Body of pancreas (tissue), 4 donors: ENCODE data around the gene RNF146. TPM values are rescaled to one million over a fixed set of nuclear protein-coding genes. Genes with fewer than 3 reads are reported as not detected.
"Not testable (repeated sequence)": the region's sequence is repeated elsewhere in the genome, so short reads cannot be mapped to it uniquely, and the experiment has no call there.

Source experiments
- ATAC-seq: fragments of 150-250 bp; one replicate; pipeline ENCODE4 v1.9.1; 2016
- DNase-seq, 4 donors: peaks; one replicate each; pipeline ENCODE4 v3.0.0-alpha.2; 2019
- H3K27ac ChIP-seq, 4 donors: fragments of 200-600 bp; sonication (generic); 1 replicate in 3 of 4; 2 replicates in 1 of 4; pipeline versions ENCODE4 v1.5.1 to v1.6.1; 2016 to 2019; ENCODE audit warnings: mild to moderate bottlenecking in 1 of 4, mixed read lengths in 1 of 4, moderate library complexity in 1 of 4
- H3K27me3 ChIP-seq, 2 donors: fragments of 200-600 bp; sonication (generic); one replicate each; pipeline ENCODE4 v1.6.0; 2016; ENCODE audit warnings: mild to moderate bottlenecking in 1 of 2
- H3K36me3 ChIP-seq, 2 donors: fragments of 200-600 bp; sonication (generic); replicated peaks in 1 of 2; 2 replicates each; pipeline ENCODE4 v1.5.1; 2016; ENCODE audit warnings: low read depth in 2 of 2; ENCODE audit not compliant: insufficient read depth in 1 of 2
- H3K4me1 ChIP-seq: fragments of 200-600 bp; sonication (generic); one replicate; pipeline ENCODE4 v1.6.0; 2016
- H3K4me3 ChIP-seq, 2 donors: fragments of 200-600 bp; sonication (generic); 1 replicate in 1 of 2; 2 replicates in 1 of 2; pipeline ENCODE4 v1.5.1; 2016 to 2019
- H3K9me3 ChIP-seq, 3 donors: fragments of 200-600 bp; sonication (generic); 1 replicate in 2 of 3; 2 replicates in 1 of 3; pipeline ENCODE4 v1.5.1; 2016
- POLR2A ChIP-seq, 3 donors: fragments of 450-650 bp; IDR thresholded peaks; one replicate each; pipeline ENCODE4 v1.6.1; 2016; ENCODE audit warnings: antibody characterized with exemption in 3 of 3, mild to moderate bottlenecking in 2 of 3
- WGBS, 2 donors: methylation state at CpG; one replicate each; pipeline ENCODE4 v1.1.5; 2017; 5-methylcytosine and 5-hydroxymethylcytosine counted together
- intact Hi-C: fragments of 100-400 bp; cut with DNase I; formaldehyde crosslinking; loops from one replicate; pipeline ENCODE4 v1.15.1; 2023
- total RNA-seq, 2 donors: library from RNA; depleted of rRNA; stranded (reverse); fragments of >200 nt; gene quantifications; one replicate each; pipeline ENCODE4 v1.1.0, GENCODE V29; 2016
- TF ChIP-seq, protein P1 (sequence below), 7 experiments: fragments of 450-650 bp in 4 of 7; fragments of 200-600 bp in 3 of 7; sonication (generic) in 3 of 7; IDR thresholded peaks; one replicate each; pipeline ENCODE4 v1.5.1; 2016 to 2019; ENCODE audit warnings: antibody characterized with exemption in 7 of 7

The RNF146 gene
- 10 to 100 TPM; 36.8 to 42.2 TPM for total RNA-seq

DNA sequence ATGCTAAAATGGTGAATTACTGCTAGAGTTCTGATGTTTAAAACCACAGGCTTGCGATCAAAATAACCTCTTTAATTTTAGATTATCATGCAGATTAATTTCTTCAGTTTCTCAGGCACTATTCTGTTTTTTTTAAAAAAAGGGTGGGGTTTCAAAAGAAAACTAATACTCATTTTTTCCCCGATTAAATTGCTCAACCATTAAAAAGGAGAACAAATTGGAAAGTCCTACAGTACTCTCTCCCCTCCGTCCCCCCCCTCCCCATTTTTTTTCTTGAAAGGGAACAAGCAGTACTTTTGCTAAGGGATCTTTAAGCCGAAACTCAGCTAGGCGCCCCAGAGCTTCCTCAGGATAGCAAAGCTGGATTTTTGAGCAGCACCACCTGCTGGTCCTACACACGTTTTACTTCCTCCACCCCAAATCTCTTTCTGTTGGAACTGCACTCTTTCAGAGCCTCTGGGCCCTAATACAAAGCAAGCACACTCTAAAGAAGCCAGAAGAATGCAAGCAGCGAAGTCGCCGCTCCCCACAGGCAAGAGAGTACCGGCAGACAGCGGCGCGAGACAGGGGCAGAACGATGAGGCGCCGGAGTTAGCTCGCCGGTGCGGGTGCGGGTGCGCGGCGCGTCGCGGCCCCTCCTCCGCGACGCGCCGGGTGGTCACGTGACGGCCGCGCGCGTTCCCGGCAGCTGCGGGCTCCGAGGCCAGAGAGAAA is at the start of gene RNF146:
RNF146 (plus strand) TSS at position 687 of the 714 bp plus-strand sequence. CDS start 13,475 bp downstream, outside the sequence.
- DNase-seq (peak; percentile 77 to 87 (median 82)), ATAC-seq (peak; percentile 91)
- Histone ChIP-seq H3K27ac (peak within 1 kb of the TSS; percentile 99), H3K27me3 (no peaks in the 10 kb centered on the region), H3K4me3 (peak within 1 kb of the TSS; percentile 49 to 81), H3K4me1 (peaks cover 19% of the 10 kb centered on the region), H3K9me3 (no peaks in the 10 kb centered on the region), H3K36me3 (no peaks in the 10 kb centered on the region)
- TF ChIP-seq, protein P1, sequence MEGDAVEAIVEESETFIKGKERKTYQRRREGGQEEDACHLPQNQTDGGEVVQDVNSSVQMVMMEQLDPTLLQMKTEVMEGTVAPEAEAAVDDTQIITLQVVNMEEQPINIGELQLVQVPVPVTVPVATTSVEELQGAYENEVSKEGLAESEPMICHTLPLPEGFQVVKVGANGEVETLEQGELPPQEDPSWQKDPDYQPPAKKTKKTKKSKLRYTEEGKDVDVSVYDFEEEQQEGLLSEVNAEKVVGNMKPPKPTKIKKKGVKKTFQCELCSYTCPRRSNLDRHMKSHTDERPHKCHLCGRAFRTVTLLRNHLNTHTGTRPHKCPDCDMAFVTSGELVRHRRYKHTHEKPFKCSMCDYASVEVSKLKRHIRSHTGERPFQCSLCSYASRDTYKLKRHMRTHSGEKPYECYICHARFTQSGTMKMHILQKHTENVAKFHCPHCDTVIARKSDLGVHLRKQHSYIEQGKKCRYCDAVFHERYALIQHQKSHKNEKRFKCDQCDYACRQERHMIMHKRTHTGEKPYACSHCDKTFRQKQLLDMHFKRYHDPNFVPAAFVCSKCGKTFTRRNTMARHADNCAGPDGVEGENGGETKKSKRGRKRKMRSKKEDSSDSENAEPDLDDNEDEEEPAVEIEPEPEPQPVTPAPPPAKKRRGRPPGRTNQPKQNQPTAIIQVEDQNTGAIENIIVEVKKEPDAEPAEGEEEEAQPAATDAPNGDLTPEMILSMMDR (IDR thresholded peaks at IDR 0.05), result peak; percentile 52 to 89 (median 70)
- no peak for TF ChIP-seq POLR2A (IDR thresholded peaks at IDR 0.05)
- intact Hi-C loops, result no loop called here
- 0 to 2% methylated on average over 25 to 40 of the region's 40 CpGs for WGBS, 2 donors

GRCh38 chr6:127219869-127220268 is 46.8 kb upstream of the RNF146 start:
- ATAC-seq (no peak), DNase-seq (no peak)
- WGBS, 2 donors, result 66 to 73% methylated on average over 1 of the region's 1 CpG

GRCh38 chr6:127221201-127221600 is 45.5 kb upstream of the RNF146 start:
- no peak for TF ChIP-seq POLR2A (IDR thresholded peaks at IDR 0.05)
- TF ChIP-seq, protein P1 (IDR thresholded peaks at IDR 0.05), result no peak
- intact Hi-C loops, result no loop called here
- no peaks in the 10 kb centered on the region for H3K27me3 ChIP-seq
- no peak overlapping the region for H3K27ac ChIP-seq
- H3K36me3 ChIP-seq, result no peaks in the 10 kb centered on the region
- DNase-seq (no peak), ATAC-seq (no peak)
- no peaks in the 10 kb centered on the region for H3K4me1 ChIP-seq
- 58 to 65% methylated on average over 4 of the region's 4 CpGs for WGBS, 2 donors
- no peaks in the 10 kb centered on the region for H3K9me3 ChIP-seq
- no peak overlapping the region for H3K4me3 ChIP-seq

More at GRCh38 chr6:127219869-127220268, 46.8 kb upstream of the RNF146 start:
- TF ChIP-seq, protein P1 (IDR thresholded peaks at IDR 0.05), result no peak
- no peak for TF ChIP-seq POLR2A (IDR thresholded peaks at IDR 0.05)
- H3K4me1 ChIP-seq, result no peaks in the 10 kb centered on the region
- intact Hi-C loops, result no loop called here
- H3K9me3 ChIP-seq, result no peaks in the 10 kb centered on the region
- H3K36me3 ChIP-seq, result no peaks in the 10 kb centered on the region
- no peaks in the 10 kb centered on the region for H3K27me3 ChIP-seq
- no peak overlapping the region for H3K27ac ChIP-seq
- H3K4me3 ChIP-seq, result no peak overlapping the region

DNA sequence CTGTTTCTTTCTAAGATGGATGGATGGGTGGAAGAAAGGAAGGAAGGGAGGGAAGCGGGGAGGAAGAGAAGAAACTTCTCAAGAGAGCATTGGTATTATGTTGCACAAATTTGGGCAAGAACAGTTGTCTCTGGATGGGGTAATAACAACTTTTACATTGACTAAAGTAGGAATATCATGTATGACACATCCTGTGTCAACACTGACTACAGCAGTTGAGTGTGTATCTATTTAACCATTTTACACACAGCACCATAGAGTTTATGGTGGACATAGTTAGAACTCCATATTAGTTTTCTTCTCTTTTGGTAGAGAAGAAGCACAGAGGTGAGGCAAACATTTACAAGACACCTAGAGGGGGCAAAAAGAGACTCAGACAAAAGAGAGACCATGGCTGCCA is 44.2 kb upstream of the RNF146 start:
- Histone ChIP-seq H3K27ac (no peak overlapping the region), H3K4me1 (no peaks in the 10 kb centered on the region), H3K4me3 (no peak overlapping the region), H3K9me3 (no peaks in the 10 kb centered on the region), H3K36me3 (no peaks in the 10 kb centered on the region), H3K27me3 (no peaks in the 10 kb centered on the region)
- ATAC-seq (no peak), DNase-seq (no peak)
- WGBS, 2 donors, result 21 to 58% methylated on average over 1 of the region's 1 CpG
- TF ChIP-seq, protein P1 (IDR thresholded peaks at IDR 0.05), result no peak
- TF ChIP-seq POLR2A (IDR thresholded peaks at IDR 0.05), result no peak
- intact Hi-C loops, result no loop called here

GRCh38 chr6:127225497-127225896 is 41.2 kb upstream of the RNF146 start:
- Histone ChIP-seq H3K36me3 (no peaks in the 10 kb centered on the region), H3K4me3 (no peak overlapping the region), H3K27me3 (no peaks in the 10 kb centered on the region), H3K4me1 (no peaks in the 10 kb centered on the region), H3K9me3 (no peaks in the 10 kb centered on the region), H3K27ac (no peak overlapping the region)
- TF ChIP-seq POLR2A (IDR thresholded peaks at IDR 0.05), result no peak
- TF ChIP-seq, protein P1 (IDR thresholded peaks at IDR 0.05), result no peak
- DNase-seq (no peak), ATAC-seq (no peak)
- intact Hi-C loops, result no loop called here
- 44 to 45% methylated on average over 1 of the region's 1 CpG for WGBS, 2 donors

DNA sequence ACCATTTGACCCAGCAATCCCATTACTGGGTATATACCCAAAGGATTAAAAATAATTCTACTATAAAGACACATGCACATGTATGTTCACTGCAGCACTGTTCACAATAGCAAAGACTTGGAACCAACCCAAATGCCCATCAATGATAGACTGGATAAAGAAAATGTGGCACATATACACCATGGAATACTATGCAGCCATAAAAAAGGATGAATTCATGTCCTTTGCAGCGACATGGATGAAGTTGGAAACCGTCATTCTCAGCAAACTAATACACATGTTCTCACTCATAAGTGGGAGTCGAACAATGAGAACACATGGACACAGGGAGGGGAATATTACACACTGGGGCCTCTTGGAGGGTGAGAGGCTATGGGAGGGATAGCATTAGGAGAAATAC is 32.8 kb upstream of the RNF146 start:
- ATAC-seq, DNase-seq, intact Hi-C loops, H3K4me3 ChIP-seq, H3K27me3 ChIP-seq, H3K36me3 ChIP-seq, H3K4me1 ChIP-seq, H3K27ac ChIP-seq, H3K9me3 ChIP-seq: not testable (repeated sequence)
- 46 to 49% methylated on average over 3 of the region's 3 CpGs for whole genome bisulfite sequencing, 2 donors
